ENCODE data around the gene PRPH2. TPM values are rescaled to one million over a fixed set of nuclear protein-coding genes. Genes with fewer than 3 reads are reported as not detected.
"Not testable (repeated sequence)": the region's sequence is repeated elsewhere in the genome, so short reads cannot be mapped to it uniquely, and the experiment has no call there.

Gene PRPH2
- polyA plus RNA-seq, 2 of the 4 experiments (the other 2 are of a cell fraction) = not detected

- DNase-seq (ENCODE audit: low read depth in 1 of 2, low spot score in 1 of 2) (no peak), FAIRE-seq (no peak), ATAC-seq (0 out of 6 replicates have a peak, but pooled peaks of 1 of the 2 experiments have one; percentile 36)
- Histone ChIP-seq H3K4me3 (no peak overlapping the region), H3K4me2 (no peak overlapping the region), H3K4me1 (no peaks in the 10 kb centered on the region), H3K27ac (no peak overlapping the region), H3K9me3 (no peaks in the 10 kb centered on the region)
- 61% methylated on average over 4 of the region's 4 CpGs for WGBS (ENCODE audit: missing lambda C conversion rate)
- ChIA-PET CTCF (interaction anchor here (0.6 to 1.2 kb wide), 2 partner anchors 21 to 443 kb away, joined by 3 to 6 read pairs; no protein-coding TSS in a partner anchor), POLR2A (no interaction called here)
- no peak for TF ChIP-seq BCL3 (IDR thresholded peaks at IDR 0.05)
- TF ChIP-seq HEYL (CRISPR knock-in tag; IDR thresholded peaks at IDR 0.05) = no peak
- TF ChIP-seq JUNB (IDR thresholded peaks at IDR 0.05) = no peak
- no peak for TF ChIP-seq CHD4 (IDR thresholded peaks at IDR 0.05; ENCODE audit: borderline replicate concordance)
- no peak for TF ChIP-seq RCOR1 (IDR thresholded peaks at IDR 0.05; ENCODE audit: low read depth, low read length)
- TF ChIP-seq TFCP2L1 (CRISPR knock-in tag; IDR thresholded peaks at IDR 0.05) = no peak
- no peak for TF ChIP-seq MYC (IDR thresholded peaks at IDR 0.05; ENCODE audit: borderline replicate concordance, low read length)
- no peak for TF ChIP-seq RARB (CRISPR knock-in tag; IDR thresholded peaks at IDR 0.05)
- no peak for TF ChIP-seq CBX2 (IDR thresholded peaks at IDR 0.05; ENCODE audit: borderline replicate concordance, low read depth)
- no peak for TF ChIP-seq ZSCAN20 (CRISPR knock-in tag; IDR thresholded peaks at IDR 0.05)
- TF ChIP-seq HOXA7 (CRISPR knock-in tag; IDR thresholded peaks at IDR 0.05) = no peak
- TF ChIP-seq CEBPB (IDR thresholded peaks at IDR 0.05) = no peak
- TF ChIP-seq FOXS1 (CRISPR knock-in tag; IDR thresholded peaks at IDR 0.05) = no peak
- TF ChIP-seq FOSB (CRISPR knock-in tag; IDR thresholded peaks at IDR 0.05) = no peak
- TF ChIP-seq ATOH8 (CRISPR knock-in tag; IDR thresholded peaks at IDR 0.05; ENCODE audit: low read depth) = no peak
- no peak for TF ChIP-seq HOXB5 (CRISPR knock-in tag; IDR thresholded peaks at IDR 0.05)
- TF ChIP-seq FOSL2 (IDR thresholded peaks at IDR 0.05) = no peak
- TF ChIP-seq FOSL2 (CRISPR knock-in tag; IDR thresholded peaks at IDR 0.05) = no peak
- no peak for TF ChIP-seq RNF2 (IDR thresholded peaks at IDR 0.05; ENCODE audit: borderline replicate concordance, low read depth)
- TF ChIP-seq MAFK (IDR thresholded peaks at IDR 0.05; ENCODE audit: partially characterized antibody) = no peak
Observed at GRCh38 chr6:42704937-42705374, 17.4 kb downstream of the PRPH2 start.

GRCh38 chr6:42704251-42704936 lies 18.0 kb downstream of the PRPH2 start:
- no peak overlapping the region for H3K27ac ChIP-seq
- H3K4me1 ChIP-seq = no peaks in the 10 kb centered on the region
- H3K4me2 ChIP-seq = no peak overlapping the region
- ChIA-PET CTCF (interaction anchor here (1.2 to 3.4 kb wide), 2 partner anchors 22 kb away, joined by 6 to 14 read pairs; no protein-coding TSS in a partner anchor), POLR2A (no interaction called here)
- DNase-seq (ENCODE audit: low read depth in 1 of 2, low spot score in 1 of 2) = no peak
- WGBS (ENCODE audit: missing lambda C conversion rate) = 86% methylated on average over 16 of the region's 24 CpGs
- ATAC-seq = peak in 1 of 2 experiments; percentile 40; a peak in 1 of 6 replicates
- no peaks in the 10 kb centered on the region for H3K9me3 ChIP-seq
- TF ChIP-seq MAX (IDR thresholded peaks at IDR 0.05) = no peak
- TF ChIP-seq PBX3 (IDR thresholded peaks at IDR 0.05) = no peak
- no peak for TF ChIP-seq RAD21 (conservative IDR thresholded peaks at IDR 0.05 in 1 of 2, IDR thresholded peaks at IDR 0.05 in 1 of 2)
- no peak for TF ChIP-seq CBX8 (IDR thresholded peaks at IDR 0.05)
- TF ChIP-seq JUN (IDR thresholded peaks at IDR 0.05) = no peak
- TF ChIP-seq HOXB5 (CRISPR knock-in tag; IDR thresholded peaks at IDR 0.05) = no peak
- TF ChIP-seq NPAS2 (CRISPR knock-in tag; IDR thresholded peaks at IDR 0.05; ENCODE audit: borderline replicate concordance) = no peak
- TF ChIP-seq BCL3 (IDR thresholded peaks at IDR 0.05) = no peak
- TF ChIP-seq NR3C1 (IDR thresholded peaks at IDR 0.05) = no peak
- TF ChIP-seq HDAC2 (IDR thresholded peaks at IDR 0.05) = no peak
- no peak for FAIRE-seq
- no peak overlapping the region for H3K4me3 ChIP-seq

GRCh38 chr6:42702786-42703185 lies 19.6 kb downstream of the PRPH2 start:
- FAIRE-seq; POLR2A ChIA-PET; H3K4me1 ChIP-seq; DNase-seq (ENCODE audit: low read depth in 1 of 2, low spot score in 1 of 2); H3K9me3 ChIP-seq; H3K4me3 ChIP-seq; ATAC-seq; H3K4me2 ChIP-seq; H3K27ac ChIP-seq: not testable (repeated sequence)
- CTCF ChIA-PET = interaction anchor here (1.4 to 3.4 kb wide), 2 partner anchors 23 to 198 kb away, joined by 3 to 14 read pairs; no protein-coding TSS in a partner anchor
- 86% methylated on average over 3 of the region's 3 CpGs for WGBS (ENCODE audit: missing lambda C conversion rate)

All from A549 (cell line).